A673 (cell line): Measurements from ENCODE around the gene PCNX1.

Source experiments
- CTCF ChIP-seq: fragments of 300-800, 200-600 bp; sonication (generic); conservative IDR thresholded peaks from 2 replicates; pipeline ENCODE4 v1.5.1; 2017; ENCODE audit warnings: low read depth, mild to moderate bottlenecking, antibody characterized with exemption, low read length, moderate library complexity, mixed read lengths
- EZH2 ChIP-seq: fragments of 200-600 bp; sonication (generic); IDR thresholded peaks from 2 replicates; pipeline ENCODE4 v1.6.1; 2017; ENCODE audit warnings: borderline replicate concordance, low read depth, mild to moderate bottlenecking, mixed read lengths, antibody characterized with exemption, low read length; ENCODE audit not compliant: poor library complexity, severe bottlenecking

GRCh38 chr14:71115306-71115705, 208.0 kb downstream of the PCNX1 start:
- no peak for TF ChIP-seq CTCF
- no peak for TF ChIP-seq EZH2
